ENCODE measurements around the gene ZNF664.
"Not testable (repeated sequence)": the region's sequence is repeated elsewhere in the genome, so short reads cannot be mapped to it uniquely, and the experiment has no call there.

Gene ZNF664

DNA sequence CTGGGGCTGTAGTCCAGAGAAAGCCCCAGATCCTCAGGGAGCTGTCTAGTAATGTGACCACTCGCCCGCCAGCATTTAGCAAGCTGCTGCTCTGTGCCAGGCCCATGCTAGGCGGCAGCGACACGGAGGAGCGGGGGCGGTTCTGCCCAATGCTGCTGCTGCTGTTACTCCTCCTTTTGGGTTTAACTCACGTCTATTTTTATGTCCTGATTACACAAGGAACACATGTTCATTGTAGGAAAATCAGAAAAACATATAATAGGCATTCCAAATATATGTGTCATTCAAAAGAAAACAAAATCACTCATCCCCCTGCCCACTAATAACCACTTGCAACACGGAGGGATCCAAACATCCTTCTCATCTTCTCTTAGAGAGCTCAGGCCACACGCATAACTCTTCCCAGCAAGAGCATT is 30.8 kb upstream of the ZNF664 start:
- no peak for DNase-seq

DNA sequence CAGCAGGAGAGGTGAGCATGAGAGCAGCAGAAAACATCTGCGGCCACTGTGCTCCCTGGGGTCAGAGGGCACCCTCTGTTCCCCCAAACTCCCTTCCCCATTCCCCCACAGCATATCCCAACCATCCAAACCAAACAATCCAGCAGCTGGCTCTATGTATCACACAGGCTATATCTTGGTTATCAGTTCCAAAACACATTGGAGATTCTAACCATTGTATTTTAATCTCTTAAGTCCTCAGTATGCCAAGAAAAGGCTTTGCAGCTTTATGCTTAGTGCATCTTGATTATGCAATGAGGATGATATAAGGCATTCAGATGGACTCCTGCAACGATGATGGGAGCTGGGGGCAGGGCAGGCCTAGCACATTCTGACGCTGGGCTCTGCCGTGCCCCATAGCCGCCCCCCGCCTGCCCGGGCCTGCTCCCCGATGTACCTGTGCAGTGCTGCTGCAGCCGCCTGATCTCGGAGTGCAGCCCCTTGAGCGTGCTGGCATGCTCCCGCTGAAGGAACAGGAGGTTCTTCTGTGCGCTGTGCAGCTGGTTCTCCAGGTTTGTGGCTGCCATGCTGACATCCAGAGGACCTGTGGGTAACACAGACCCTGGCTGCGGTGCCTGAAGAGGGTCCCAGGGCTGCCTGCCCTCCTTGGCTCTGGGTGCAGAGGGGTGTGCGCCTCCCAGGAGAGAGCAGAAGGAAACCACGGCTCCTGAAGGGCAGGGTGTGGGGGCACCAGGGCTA is 29.9 kb upstream of the ZNF664 start:
- DNase-seq, result no peak

DNA sequence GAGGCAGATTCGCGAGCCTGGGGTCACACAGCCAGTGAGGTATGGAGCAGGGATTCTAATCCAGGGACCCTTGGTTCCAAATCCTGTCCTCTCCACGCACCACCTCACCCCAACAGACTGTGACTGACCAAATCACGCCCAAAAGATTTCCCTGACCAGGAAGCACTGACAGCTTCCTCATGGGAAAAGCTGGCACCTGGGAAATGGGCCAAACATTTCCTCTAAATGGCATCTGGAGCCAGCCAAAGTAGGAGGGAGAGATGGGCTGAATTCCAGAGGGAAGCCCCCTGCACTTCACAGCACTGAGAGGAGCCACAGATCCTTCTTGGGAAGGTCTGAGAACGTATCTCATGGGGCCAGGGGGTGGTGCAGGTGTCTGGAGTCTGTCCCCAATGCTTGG is 29.2 kb upstream of the ZNF664 start:
- no peak for DNase-seq

DNA sequence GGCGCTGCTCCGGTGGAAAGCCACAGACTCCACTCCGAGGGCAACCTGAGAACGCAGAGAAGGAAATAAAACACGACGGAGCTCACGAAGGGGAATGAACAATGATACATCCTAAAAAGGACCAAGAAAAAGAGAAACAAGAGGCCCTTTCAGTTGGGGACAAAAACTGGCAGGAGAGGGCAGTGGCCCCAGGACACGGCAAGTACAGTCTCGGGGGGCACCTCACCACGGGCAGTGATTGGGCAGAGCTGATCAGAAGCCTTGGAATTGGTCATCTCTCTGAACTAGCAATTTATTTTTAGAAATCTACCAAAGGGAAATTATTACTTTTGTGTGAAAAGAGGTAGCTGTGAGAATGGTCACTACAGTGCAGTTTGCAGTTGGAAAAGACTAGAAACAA is 28.3 kb upstream of the ZNF664 start:
- DNase-seq, result no peak

DNA sequence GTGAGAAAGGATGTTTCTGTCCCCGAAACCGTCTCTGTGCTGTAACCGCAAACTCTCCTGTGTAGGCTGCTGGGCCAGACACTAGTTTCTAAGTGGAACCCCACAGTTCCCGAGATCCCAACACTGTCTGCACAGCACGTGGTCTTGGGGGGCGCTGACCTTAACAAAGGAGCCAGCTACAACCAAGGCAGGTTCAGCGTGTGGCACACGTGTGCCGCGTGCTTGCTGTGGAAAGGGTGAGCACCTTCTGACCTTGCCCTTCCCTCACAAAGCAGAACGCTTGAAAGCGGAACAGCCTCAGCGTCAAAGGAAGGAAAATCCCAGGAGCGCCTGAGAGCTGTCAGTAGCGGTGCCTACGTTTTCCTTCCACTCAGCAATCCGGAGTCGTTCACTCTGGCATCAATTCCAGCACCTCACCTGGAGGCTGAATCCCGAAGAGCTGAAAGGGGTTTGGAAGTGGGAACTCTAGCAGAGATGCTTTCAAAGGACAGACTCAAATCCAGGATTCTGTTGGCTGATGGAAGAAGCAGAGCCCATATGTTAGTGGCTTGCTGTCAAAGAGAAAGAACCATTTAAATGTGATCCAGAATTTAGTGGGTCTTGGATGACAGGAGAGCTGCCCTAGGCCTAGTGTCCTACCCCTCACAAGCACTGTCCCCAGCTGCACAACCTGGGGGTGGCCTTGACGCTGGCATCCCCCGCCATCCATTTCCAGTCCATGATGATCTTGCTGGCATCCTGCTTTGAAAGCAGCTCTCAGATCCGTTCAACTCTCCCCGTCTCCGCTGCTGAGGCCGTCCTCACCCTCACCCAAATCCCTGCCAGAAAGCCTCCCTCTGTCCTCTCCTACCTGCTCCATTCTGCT is 27.5 kb upstream of the ZNF664 start:
- no peak for DNase-seq

DNA sequence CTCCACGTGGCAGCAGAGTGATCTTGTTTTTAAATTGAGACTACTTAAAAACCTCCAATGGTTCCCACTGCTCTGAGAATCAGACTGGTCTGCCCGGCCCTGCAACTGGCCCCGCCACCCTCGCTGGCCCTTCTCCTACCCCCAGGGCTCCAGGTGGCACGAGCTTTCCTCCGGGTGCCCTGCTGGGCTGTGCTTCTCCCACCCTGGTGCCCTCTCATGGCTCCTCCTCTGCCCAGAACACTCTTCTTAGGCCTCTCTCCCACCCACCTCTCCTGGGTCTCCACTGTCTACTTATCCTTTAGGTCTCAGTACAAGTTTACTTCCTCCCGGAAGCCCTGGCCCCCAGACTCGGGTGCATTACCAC is 26.9 kb upstream of the ZNF664 start:
- DNase-seq, result no peak

DNA sequence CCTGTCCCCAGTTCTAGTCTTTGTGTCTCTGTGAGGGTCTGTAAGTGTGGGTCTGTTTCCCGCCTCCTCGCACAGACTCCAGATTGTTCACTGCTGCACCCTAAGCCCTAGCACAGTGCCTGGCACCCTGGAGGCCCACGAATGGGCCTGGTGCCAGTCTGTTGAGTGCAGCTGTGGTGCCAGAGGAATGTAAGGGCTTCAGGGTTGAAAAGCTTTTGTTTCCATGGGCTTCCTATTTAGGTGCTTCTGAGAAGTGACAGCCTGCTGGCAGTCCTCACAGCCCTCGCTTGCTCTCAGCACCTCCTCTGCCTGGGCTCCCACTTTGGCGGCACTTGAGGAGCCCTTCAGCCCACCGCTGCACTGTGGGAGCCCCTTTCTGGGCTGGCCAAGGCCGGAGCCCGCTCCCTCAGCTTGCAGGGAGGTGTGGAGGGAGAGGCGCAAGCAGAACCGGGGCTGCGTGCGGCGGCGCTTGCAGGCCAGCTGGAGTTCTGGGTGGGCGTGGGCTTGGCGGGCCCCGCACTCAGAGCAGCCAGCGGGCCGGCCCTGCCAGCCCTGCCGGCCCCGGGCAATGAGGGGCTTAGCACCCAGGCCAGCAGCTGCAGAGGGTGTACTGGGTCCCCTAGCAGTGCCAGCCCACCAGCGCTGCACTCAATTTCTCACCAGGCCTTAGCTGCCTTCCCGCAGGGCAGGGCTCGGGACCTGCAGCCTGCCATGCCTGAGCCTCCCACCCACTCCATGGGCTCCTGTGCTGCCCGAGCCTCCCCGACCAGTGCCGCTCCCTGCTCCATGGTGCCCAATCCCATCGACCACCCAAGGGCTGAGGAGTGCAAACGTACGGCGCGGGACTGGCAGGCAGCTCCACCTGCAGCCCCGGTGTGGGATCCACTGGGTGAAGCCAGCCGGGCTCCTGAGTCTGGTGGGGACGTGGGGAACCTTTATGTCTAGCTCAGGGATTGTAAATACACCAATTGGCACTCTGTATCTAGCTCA is 26.2 kb upstream of the ZNF664 start:
- not testable (repeated sequence) for DNase-seq

DNA sequence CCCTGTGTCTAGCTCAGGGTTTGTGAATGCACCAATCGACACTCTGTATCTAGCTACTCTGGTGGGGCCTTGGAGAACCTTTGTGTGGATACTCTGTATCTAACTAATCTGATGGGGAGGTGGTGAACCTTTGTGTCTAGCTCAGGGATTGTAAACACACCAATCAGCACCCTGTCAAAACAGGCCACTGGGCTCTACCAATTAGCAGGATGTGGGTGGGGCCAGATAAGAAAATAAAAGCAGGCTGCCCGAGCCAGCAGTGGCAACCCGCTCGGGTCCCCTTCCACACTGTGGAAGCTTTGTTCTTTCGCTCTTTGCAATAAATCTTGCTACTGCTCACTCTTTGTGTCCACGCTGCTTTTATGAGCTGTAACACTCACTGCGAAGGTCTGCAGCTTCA is 25.5 kb upstream of the ZNF664 start:
- DNase-seq, result not testable (repeated sequence)

DNA sequence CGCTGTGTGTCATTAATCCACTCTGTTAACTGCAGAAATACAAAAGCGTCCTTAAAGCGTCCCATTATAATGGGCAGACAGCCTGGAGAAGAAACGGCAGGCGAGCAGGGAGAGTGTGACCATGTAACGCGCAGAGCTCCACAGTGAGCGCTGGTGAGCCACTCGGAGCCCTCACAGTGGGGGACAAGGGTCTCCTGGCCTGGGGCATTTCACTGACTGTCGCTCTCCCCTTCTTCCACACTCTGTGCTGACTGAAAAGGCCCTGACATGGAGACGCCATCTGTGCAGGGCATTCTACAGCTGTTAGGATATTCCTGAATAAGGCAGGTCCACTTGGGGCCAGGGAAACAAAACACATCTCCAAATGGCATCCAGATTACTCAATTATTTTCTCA is 24.6 kb upstream of the ZNF664 start:
- DNase-seq, result no peak

DNA sequence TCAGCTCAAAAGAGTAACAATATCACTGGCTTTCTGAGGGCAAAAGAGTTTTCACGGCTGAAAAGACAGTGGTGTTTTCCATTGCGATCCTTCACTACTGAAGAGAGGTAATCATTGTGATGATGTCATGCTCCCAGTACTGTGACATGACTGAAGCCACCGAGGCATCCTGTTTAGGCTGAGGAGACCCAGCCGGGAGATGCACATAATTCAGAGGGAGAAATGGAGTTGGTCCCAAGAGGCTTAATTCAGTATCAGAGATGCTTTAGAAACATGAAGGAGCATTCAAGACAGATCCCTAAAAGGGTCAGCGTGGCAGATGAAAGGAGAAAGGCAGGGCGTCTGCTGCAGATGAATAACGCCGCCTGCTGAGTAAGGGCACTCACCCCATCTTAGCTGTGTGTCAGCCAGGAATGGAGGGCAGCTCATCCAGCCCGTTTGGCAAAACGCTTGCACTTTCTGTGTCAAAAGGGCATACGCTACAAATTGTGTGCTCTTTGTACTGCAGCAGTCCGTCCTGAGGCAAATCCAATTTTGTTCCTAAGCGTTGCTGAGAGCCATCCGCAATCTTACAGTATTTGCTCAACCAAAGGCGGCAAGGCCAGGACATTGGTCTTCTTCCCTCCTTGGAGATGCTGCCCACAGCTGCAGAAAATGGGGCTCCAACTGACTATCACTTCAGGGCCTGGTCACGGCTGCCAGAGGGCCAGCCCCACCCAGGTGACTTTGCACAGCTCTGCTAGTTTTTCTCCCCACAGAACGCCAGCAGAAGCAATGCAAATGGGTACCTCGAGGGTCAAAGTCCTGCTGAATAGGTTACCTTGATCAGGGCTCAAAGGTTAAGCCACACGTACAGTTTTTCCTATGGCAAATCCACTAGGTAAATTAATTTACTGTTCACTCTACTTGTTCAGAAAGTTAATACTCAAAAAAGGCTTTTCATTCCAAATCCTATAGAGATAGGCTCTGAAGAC is 23.9 kb upstream of the ZNF664 start:
- DNase-seq, result no peak

DNA sequence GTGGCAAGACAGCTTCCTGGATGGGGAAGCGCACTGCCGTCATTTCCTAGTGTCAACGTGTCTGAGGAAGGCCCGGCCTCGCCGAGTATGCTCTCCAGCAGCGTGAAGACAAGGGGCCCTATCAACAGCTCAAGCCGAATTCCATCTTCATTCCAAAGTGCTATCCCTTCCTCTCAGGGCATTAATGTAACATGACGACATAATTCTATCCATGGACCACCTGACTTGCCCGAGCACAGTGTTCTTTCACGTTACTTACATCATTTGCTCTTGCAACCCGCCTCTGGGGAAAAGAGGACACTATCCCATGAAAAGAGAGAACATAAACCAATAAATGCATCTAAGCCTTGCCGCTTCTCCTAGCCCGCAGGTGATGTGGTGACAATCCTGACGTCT is 23.2 kb upstream of the ZNF664 start:
- DNase-seq, result no peak

DNA sequence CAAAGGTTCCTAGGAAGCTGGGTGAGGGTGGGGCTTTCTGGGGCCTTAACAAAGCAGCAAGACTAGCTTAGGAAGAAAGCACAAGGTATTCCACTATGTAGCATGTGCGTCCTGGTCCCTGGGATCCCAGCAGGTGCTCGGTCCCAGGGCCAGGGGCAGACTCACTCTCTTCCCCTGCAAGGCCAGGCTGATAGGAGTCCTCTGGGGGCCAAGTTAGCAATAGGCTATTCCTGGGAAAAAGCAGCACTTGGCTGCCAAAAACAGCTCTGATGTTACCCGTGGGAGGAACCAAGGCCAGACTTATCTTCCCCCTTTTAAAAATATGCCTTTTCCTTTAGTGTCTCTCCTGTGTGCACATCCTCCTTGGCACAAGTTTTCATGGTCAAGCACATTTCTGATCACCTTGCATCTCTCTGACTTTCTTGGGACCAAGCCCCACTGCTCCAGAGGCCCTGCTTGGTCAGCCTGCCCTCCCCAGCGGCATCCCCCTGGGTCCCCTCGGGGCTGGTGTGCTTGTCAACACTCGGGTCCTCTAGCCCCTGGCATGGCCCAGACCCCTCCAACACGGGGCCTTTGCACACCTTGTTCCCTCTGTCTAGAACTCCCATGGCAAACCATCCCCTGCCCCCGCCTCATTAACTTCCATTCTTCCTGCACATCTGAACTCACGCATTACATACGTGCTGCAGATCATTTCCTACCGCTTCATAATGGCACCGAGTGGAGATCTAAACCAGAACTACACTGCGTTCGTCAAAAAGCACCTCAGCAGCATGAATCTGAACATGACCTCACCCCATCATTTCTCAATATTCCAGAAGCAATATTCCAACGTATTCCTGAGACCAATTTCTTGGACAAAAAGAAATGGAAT is 22.3 kb upstream of the ZNF664 start:
- DNase-seq, result no peak

DNA sequence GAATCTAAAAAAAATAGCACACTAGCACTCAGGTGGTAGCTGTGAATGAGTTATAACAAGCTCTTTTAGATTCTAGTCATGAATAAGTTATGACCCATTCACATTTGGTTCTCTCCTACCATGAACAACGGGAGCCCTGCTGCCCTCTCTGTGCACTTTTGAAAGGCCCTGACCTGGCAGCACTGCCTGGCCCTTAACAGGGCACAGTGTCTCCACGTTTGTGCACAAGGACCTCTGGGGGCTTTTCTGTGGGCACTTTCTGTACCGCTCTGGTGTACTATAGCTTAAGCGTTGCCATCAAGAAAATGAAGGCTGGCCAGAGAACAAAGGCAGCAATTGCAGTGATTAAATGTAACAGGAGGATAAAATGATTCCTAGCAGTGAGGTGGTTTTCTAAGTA is 21.5 kb upstream of the ZNF664 start:
- DNase-seq, result no peak

DNA sequence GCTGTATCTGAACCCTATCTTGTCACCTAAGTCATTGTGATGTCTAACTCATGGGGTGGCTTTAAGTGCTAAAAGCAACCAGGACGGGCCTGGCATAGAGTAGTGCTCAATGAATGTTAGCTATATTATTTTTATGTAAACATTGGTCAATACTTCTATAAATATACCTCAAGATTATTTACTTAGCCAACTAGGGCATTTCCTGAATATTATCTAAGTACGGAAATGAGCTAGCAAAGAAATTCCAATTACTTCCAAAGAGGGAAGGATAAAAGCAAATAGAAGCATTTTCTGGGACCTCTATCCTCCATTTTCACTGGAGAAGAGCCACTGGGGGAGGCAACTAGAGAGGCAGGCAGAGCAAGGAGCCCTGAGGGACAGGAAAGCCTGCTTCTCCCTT is 21.0 kb upstream of the ZNF664 start:
- no peak for DNase-seq

DNA sequence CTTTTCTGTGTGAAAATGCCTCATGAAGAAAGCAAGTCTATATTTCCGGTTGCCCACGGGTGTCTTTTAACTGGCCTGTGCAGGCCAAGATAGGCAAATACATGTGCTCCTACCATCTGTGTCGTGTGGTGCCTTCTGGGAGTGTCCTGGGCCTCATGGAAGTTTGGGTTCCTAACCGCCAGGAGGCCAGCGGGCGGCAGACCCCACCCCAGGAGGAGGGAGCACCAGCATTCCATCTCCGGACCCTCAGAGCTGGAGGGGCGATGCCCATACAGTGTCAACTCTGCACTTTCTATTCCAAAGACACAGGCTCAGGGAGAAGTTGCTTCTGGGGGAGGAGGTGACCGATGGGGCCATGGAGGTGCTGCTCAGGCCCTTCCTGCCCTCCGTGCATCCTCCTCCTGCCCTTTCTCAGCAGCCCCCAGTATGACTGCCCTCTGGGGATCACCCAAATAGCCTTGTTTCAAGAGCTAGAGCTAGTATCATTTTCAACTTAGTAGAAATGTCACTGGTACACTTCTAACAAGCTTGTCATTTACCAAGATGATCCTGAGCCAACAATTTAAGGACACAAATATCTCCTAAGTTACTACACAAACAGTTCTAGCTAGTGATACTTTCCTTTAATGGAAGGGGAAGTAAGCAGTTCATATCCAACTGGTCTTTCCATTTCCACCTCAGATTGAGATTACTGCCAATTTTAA is 18.2 kb upstream of the ZNF664 start:
- DNase-seq, result no peak

DNA sequence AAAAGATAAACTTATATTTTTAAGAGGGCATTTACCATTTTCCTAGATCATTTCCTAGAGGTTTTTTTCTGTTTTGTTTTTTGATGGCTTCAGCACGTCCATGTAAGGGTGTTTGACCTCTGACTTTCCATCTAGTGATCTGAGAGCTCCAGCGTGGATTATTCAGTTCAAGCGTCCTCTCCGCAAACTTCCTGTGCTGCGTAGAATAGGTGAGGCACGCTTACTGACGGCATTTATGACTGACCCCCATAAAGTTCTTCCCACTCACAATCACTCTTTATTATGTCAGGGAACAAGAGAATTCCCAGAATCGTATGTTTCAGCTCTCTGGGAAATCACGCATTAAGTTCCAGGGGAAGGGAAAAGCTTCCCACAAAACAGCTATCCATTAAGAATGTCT is 16.8 kb upstream of the ZNF664 start:
- no peak for DNase-seq

DNA sequence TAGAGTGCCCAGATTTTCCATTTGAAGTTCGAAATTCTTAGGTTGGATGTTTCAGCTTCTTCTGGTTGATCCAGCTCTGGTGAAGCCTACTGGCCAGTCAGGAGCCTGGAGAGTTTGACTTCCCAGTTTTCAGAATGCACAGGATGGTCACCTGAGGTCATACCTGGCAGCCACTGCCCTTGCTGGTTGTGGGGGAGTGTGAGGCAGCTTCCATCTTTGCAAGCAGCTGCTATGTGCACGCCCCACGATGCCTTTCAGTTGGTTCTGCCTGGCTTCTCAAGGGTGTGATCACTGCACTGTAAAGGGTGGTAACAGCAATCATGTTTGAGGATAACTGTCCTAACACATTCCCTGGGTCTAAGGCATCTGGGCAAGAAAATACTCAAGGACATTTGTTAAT is 15.8 kb upstream of the ZNF664 start:
- no peak for DNase-seq

DNA sequence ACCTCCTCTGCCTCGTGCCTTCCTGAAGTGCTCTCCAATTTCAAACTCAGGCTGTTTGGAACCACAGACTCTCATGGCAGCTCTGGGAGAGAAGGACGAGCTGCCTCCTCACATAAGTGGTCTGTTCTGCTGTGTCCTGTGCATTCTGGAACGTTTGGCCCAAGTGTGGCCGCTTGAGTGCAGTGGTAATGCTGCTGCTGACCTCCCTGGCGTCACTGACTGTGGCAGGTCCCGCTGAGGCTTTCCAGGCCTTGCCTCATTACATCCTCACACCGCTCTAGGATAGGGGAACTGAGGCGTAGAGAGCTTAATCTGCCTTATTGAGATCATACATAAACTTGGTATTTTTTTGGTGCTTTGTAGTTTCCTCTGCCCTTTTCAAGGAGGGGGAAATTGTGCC is 14.6 kb upstream of the ZNF664 start:
- DNase-seq, result no peak

DNA sequence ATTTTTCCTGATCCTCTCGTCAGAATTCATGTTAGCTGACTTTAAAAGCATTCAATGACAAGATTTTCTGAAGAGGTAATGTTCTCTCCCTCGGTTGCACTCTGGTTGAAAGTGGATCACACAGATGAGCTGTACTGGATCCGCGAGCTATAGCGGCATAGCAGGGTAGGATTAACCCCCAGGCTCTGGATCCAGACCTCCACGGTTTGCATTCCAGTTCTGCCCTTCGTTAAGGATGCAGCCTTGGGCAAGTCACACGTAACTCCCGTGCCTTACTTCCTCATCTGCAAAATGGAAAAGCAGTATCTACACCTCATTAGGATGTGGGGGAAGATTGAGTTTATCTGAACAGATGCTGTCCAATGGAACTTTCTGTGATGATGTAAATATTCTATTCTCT is 14.1 kb upstream of the ZNF664 start:
- no peak for DNase-seq

DNA sequence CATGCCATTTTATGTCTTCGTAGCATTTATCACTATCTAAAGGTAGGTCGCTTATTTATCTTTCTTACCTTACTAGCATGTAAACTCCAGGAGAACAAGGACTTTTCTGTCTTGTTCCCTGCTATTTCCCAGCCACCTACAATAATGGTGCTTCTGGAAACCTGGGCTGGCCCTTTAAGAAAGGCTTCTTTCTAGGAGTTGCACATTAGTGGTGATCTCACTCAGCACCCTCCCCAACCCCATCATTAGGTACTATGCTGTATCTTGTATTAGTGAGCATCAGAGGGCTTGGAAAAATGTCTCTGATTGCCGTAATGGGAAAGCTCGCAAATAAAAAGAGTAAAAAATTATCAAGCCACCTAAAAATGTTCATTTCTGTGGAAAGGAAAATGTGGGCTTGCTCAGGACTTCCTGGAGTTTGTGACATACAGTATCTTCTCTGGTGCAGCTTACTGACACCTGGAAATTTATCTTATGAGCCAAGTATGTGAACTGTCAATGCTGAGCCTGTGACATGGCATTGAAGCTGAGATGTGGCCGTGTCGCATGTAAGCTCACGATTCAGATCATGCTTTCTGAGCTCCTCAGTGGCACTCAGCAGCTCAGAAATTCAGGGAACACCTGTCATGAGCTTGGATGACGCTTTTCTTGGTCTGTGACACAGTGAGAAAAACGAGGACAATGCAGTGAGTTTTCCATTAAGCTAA is 12.8 kb upstream of the ZNF664 start:
- DNase-seq, result no peak
